Gastrocnemius medialis (tissue), 4 donors: ENCODE measurements around the gene EXOC7. TPM values are rescaled to one million over a fixed set of nuclear protein-coding genes. Genes with fewer than 3 reads are reported as not detected.
A peak's percentile ranks its signal among the peaks of the same experiment; 100 is the strongest.

Experiments
- ATAC-seq, 2 donors: fragments of 150-250 bp; one replicate each; pipeline ENCODE4 v1.9.1; 2016
- DNase-seq, 2 donors: peaks; one replicate each; pipeline ENCODE4 v3.0.0-alpha.2; 2019
- H3K27ac ChIP-seq, 4 donors: fragments of 200-600 bp; sonication (generic); 1 replicate in 1 of 4; 2 replicates in 3 of 4; pipeline ENCODE4 v1.5.1; 2016 to 2018; ENCODE audit warnings: mild to moderate bottlenecking in 2 of 4, moderate library complexity in 1 of 4
- H3K27me3 ChIP-seq, 3 donors: fragments of 200-600 bp; sonication (generic) in 2 of 3; 1 replicate in 1 of 3; 2 replicates in 2 of 3; pipeline versions ENCODE4 v1.5.1 to v1.6.0; 2016 to 2019; ENCODE audit warnings: mild to moderate bottlenecking in 1 of 3, moderate library complexity in 1 of 3
- H3K36me3 ChIP-seq, 2 donors: fragments of 200-600 bp; sonication (generic) in 1 of 2; one replicate each; pipeline ENCODE4 v1.5.1; 2017 to 2018
- H3K4me1 ChIP-seq, 2 donors: fragments of 200-600 bp; sonication (generic) in 1 of 2; one replicate each; pipeline ENCODE4 v1.5.1; 2016 to 2017; ENCODE audit warnings: mild to moderate bottlenecking in 2 of 2
- H3K4me3 ChIP-seq, 4 donors: fragments of 200-600 bp; sonication (generic) in 3 of 4; 1 replicate in 1 of 4; 2 replicates in 3 of 4; pipeline ENCODE4 v1.5.1; 2016 to 2019; ENCODE audit warnings: mild to moderate bottlenecking in 2 of 4
- H3K9me3 ChIP-seq, 3 donors: fragments of 200-600 bp; sonication (generic) in 2 of 3; 1 replicate in 1 of 3; 2 replicates in 2 of 3; pipeline ENCODE4 v1.5.1; 2016 to 2019
- POLR2A ChIP-seq, 2 donors: fragments of 450-650 bp; IDR thresholded peaks; one replicate each; pipeline ENCODE4 v1.6.1; 2017; ENCODE audit warnings: antibody characterized with exemption in 2 of 2, mild to moderate bottlenecking in 2 of 2, moderate library complexity in 2 of 2
- in situ Hi-C, 4 donors: fragments of 200-750 bp; cut with MboI; loops; one replicate each; pipeline versions ENCODE4 v1.15.0 to v1.8.0; 2017; ENCODE audit warnings: low sequenced_read_pairs in 4 of 4
- intact Hi-C: fragments of 100-400 bp; cut with DNase I; formaldehyde crosslinking; loops from one replicate; pipeline ENCODE4 v1.15.1; 2023; ENCODE audit warnings: low total_unique reads
- total RNA-seq, 4 donors: library from RNA; depleted of rRNA; stranded (reverse); fragments of >200 nt; gene quantifications; one replicate each; pipeline versions ENCODE4 v1.1.0 to v1.2.3, GENCODE V29; 2016
- TF ChIP-seq, protein P1 (sequence below), 5 experiments: fragments of 450-650 bp in 3 of 5; fragments of 200-600 bp in 2 of 5; sonication (generic) in 2 of 5; IDR thresholded peaks in 4 of 5; conservative IDR thresholded peaks in 1 of 5; 1 replicate in 4 of 5; 2 replicates in 1 of 5; pipeline ENCODE4 v1.5.1; 2016 to 2019; ENCODE audit warnings: antibody characterized with exemption in 5 of 5, mild to moderate bottlenecking in 3 of 5, moderate library complexity in 3 of 5

The EXOC7 gene
- total RNA-seq, 4 donors from 2014 or later, result 49.5 to 70.7 (median 53.9) TPM

DNA sequence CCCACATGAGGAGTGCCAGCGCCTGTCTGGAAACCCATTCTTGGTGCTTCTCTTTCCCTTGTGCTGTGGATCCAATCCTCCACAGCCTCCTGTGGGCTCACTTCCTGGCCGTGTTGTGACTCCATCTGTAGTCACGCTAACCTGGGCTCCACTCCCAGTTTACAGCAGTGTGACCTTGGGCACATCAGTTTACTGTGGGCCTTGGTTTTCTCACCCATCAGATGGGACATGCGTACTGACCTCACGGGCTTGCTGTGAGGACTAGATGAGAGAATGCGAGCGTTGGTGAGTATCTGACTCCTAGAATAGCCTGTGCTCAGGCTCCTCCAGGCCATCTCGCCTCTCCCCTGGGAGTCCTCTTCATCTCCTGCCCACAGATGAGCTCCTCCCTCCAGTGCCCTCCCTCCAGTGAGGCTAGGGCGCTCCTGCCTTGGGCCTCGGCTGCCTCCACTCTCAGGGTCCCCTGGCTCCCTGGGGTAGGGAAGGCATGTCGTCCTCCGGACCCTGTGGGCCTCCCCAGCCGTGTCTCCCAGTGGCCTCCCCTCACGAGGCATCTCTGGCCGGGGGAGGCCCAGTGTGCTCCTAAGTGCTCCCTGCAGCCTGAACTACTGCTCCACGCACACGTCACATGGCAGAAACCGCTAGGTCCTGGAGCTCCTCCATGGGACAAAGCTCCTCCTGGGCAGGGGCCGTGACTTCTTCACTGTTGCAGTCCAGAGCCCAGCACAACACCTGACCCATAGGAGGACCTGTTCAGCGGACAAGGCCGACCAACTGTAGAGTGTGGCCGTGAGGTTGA is 42.7 kb upstream of the EXOC7 start:
- Histone ChIP-seq H3K27me3 (no peaks in the 10 kb centered on the region), H3K9me3 (no peaks in the 10 kb centered on the region), H3K27ac (peak overlapping the region in 2 of 4 donors; percentile 8 to 33), H3K4me1 (peaks cover 8 to 12% of the 10 kb centered on the region in 2 donors), H3K4me3 (no peak overlapping the region), H3K36me3 (peaks cover 0 to 15% of the 10 kb centered on the region in 2 donors)
- in situ Hi-C loops, result no loop called here
- no peak for TF ChIP-seq POLR2A (IDR thresholded peaks at IDR 0.05)
- TF ChIP-seq, protein P1, sequence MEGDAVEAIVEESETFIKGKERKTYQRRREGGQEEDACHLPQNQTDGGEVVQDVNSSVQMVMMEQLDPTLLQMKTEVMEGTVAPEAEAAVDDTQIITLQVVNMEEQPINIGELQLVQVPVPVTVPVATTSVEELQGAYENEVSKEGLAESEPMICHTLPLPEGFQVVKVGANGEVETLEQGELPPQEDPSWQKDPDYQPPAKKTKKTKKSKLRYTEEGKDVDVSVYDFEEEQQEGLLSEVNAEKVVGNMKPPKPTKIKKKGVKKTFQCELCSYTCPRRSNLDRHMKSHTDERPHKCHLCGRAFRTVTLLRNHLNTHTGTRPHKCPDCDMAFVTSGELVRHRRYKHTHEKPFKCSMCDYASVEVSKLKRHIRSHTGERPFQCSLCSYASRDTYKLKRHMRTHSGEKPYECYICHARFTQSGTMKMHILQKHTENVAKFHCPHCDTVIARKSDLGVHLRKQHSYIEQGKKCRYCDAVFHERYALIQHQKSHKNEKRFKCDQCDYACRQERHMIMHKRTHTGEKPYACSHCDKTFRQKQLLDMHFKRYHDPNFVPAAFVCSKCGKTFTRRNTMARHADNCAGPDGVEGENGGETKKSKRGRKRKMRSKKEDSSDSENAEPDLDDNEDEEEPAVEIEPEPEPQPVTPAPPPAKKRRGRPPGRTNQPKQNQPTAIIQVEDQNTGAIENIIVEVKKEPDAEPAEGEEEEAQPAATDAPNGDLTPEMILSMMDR (IDR thresholded peaks at IDR 0.05 in 4 of 5, conservative IDR thresholded peaks at IDR 0.05 in 1 of 5), result no peak
- DNase-seq (no peak), ATAC-seq (no peak)
- intact Hi-C loops, result no loop called here

DNA sequence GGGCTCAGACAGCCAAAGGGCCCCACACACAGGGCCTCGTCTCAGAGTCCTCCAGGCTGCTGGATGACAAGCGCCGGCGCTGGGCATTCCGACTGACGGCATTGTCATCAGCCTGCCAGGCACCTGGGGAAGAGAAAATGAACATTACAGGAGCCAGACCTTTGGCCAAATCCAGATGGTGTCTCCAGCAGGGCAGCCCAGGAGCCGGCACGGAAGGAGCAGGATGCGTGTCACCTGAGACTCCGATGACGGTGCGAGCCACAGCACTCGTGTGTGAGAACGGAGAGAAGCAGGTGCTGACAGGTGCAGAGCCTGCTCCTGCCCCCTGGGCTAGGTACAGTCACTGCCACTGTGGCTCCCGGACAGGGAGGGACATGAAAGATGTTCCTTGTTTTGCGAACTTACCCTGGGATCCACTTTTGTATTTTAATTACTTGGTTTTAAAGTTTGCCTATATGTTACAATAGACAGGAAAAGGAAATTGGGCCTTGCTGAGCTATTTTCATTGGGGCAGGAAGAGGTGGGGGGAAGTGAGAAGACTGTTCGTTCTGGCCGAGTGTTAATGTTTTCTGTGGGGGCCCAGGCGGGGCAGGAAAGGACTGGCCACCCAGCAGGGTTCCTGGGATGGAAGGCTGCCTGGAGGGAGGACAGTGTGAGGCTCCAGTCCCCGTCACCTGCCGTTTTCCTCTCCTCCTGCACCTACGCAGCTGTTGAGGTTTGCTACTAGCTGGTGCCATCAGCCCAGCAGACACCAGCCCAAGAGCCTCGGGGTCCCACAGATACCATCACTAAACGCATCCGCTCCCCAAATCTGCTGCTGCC is 41.9 kb upstream of the EXOC7 start:
- in situ Hi-C loops (no loop called here), intact Hi-C loops (no loop called here)
- H3K4me1 ChIP-seq, result peaks cover 16 to 19% of the 10 kb centered on the region in 2 donors
- H3K36me3 ChIP-seq, result peaks cover 0 to 14% of the 10 kb centered on the region in 2 donors
- peaks cover 6% of the 10 kb centered on the region in 3 donors for H3K27me3 ChIP-seq
- peak overlapping the region in 2 of 4 donors; percentile 8 to 33 for H3K27ac ChIP-seq
- no peak for TF ChIP-seq POLR2A (IDR thresholded peaks at IDR 0.05)
- TF ChIP-seq, protein P1 (IDR thresholded peaks at IDR 0.05 in 4 of 5, conservative IDR thresholded peaks at IDR 0.05 in 1 of 5), result no peak
- no peak overlapping the region for H3K4me3 ChIP-seq
- no peak for ATAC-seq
- DNase-seq, result no peak
- H3K9me3 ChIP-seq, result no peaks in the 10 kb centered on the region

DNA sequence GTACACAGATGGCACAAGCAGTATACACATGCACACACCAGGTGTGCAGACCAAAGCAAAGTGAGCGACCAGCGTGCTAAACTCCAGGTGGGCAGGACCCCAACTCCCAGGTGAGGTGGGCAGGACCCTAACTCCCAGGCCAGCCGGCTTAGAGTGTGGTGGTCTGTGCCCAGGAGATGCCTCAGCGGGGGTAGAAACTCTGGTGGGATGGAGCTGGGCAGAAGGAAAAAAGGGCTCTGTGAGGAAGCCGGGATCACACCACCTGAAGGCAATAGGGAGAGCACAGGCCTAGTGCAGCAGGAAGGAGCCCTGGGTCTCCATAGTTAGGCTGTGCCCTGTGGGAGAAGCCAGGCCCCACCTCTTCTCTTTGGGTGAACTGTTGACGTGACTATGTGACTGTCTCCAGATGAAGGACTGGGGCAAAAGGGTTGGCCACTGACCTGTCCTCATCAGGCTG is 39.0 kb upstream of the EXOC7 start:
- Histone ChIP-seq H3K4me3 (no peak overlapping the region), H3K27ac (no peak overlapping the region), H3K36me3 (peaks cover 0 to 14% of the 10 kb centered on the region in 2 donors), H3K27me3 (peaks cover 34 to 35% (median 34%) of the 10 kb centered on the region in 3 donors), H3K9me3 (no peaks in the 10 kb centered on the region), H3K4me1 (peaks cover 23 to 28% of the 10 kb centered on the region in 2 donors)
- ATAC-seq (no peak), DNase-seq (no peak)
- TF ChIP-seq POLR2A (IDR thresholded peaks at IDR 0.05), result no peak
- TF ChIP-seq, protein P1 (IDR thresholded peaks at IDR 0.05 in 4 of 5, conservative IDR thresholded peaks at IDR 0.05 in 1 of 5), result no peak
- intact Hi-C loops (loop anchor here (5.0 kb wide), 1 partner anchor 135 kb away; no protein-coding TSS in a partner anchor), in situ Hi-C loops (no loop called here)

DNA sequence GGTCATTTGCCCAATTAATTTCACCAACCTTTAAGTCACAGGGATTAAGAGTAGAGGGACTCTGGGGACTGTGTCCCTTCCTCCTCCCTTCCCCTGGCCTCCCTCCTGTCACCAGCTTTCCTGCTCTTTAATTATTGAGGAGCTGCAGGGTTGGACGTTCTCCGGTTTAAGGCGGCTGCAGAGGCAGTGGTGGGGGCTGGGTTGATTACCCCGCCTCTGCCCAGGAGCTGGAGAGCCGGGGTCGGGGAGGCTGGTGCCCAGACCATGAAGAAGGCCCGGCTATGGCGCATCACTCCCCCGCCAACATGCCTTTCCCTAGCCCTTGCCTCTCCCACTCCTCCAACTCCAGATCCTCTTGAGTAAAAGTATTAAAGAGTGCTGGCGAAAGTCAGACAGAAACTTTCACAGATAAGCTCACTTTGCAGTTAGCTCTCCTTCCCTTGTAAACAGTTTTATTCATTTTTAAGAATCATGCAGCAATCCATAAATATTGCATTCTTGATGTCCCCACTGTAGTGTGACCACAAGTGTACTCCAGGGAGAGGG is 38.5 kb upstream of the EXOC7 start:
- H3K9me3 ChIP-seq, result no peaks in the 10 kb centered on the region
- in situ Hi-C loops (no loop called here), intact Hi-C loops (loop anchor here (5.0 kb wide), 1 partner anchor 135 kb away; no protein-coding TSS in a partner anchor)
- peaks cover 0 to 14% of the 10 kb centered on the region in 2 donors for H3K36me3 ChIP-seq
- ATAC-seq (no peak), DNase-seq (no peak)
- H3K27me3 ChIP-seq, result peaks cover 39% of the 10 kb centered on the region in 3 donors
- peaks cover 23 to 28% of the 10 kb centered on the region in 2 donors for H3K4me1 ChIP-seq
- peak overlapping the region in 1 of 4 donors; percentile 3 for H3K27ac ChIP-seq
- TF ChIP-seq, protein P1 (IDR thresholded peaks at IDR 0.05 in 4 of 5, conservative IDR thresholded peaks at IDR 0.05 in 1 of 5), result no peak
- no peak for TF ChIP-seq POLR2A (IDR thresholded peaks at IDR 0.05)
- no peak overlapping the region for H3K4me3 ChIP-seq
